ENCODE results near the gene OLR1. TPM values are rescaled to one million over a fixed set of nuclear protein-coding genes. Genes with fewer than 3 reads are reported as not detected.

OLR1 gene
- total and polyA plus RNA-seq, 2 of the 4 experiments (the other 2 are of a cell fraction), result 3.2 to 4.1 TPM

DNA sequence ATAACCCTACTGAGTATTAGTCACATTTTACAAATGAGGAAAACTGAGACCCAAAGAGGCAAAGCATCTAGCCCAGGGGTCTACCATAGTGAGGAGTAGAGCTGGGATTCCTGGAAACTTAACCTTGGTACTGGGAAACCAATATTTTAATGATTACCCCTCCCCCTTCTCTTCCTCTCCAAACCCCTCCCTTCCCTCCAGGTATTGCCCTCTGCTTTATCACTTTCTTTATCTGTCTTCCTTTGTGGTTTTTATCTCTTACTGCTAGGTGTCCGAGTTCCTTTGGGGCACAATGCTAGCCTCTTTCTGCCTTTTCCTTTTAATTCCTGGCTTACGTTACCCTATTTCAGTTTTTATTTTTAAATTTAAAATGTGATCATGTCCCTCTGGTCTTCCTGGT lies 43.5 kb upstream of the OLR1 start:
- Histone ChIP-seq H3K4me2 (ENCODE audit: low read depth, low read length) (peak overlapping the region; percentile 91), H4K91ac (ENCODE audit: insufficient read depth, low read depth, low read length) (no peak overlapping the region), H2AK9ac (replicated peaks; ENCODE audit: low read depth, low read length, poor library complexity) (no peak overlapping the region), H2BK15ac (ENCODE audit: low read depth, low read length) (no peak overlapping the region), H3K9me1 (ENCODE audit: insufficient read depth, low read length) (peaks cover 7% of the 10 kb centered on the region), H3K79me1 (ENCODE audit: low read depth in 1 of 2, low read length in 2 of 2) (peaks cover 10 to 40% of the 10 kb centered on the region in 2 experiments), H3K18ac (ENCODE audit: low read depth, low read length) (no peak overlapping the region), H3K9me3 (ENCODE audit: control insufficient read depth, insufficient read depth, low read length) (no peaks in the 10 kb centered on the region), H3K4me1 (ENCODE audit: control insufficient read depth, insufficient read depth, low read length) (peaks cover 5% of the 10 kb centered on the region), H2BK5ac (ENCODE audit: low read depth, low read length, poor library complexity, severe bottlenecking) (no peak overlapping the region), H3K36me3 (ENCODE audit: control insufficient read depth, insufficient read depth, low read length) (peaks cover 23% of the 10 kb centered on the region), H3K27me3 (ENCODE audit: control insufficient read depth, insufficient read depth, low read length) (no peaks in the 10 kb centered on the region), H4K20me1 (ENCODE audit: insufficient read depth, low read length) (peaks cover 26% of the 10 kb centered on the region), H3K14ac (replicated peaks; ENCODE audit: low read depth, low read length) (no peak overlapping the region), H2BK120ac (ENCODE audit: low read depth, low read length) (no peak overlapping the region), H3K4ac (ENCODE audit: low read depth, low read length) (peak overlapping the region; percentile 46; the same call in 1 of the 2 replicates), H3K4me3 (ENCODE audit: insufficient read depth, low read depth, low read length) (peak overlapping the region; percentile 89), H2BK20ac (ENCODE audit: low read depth, low read length) (no peak overlapping the region), H3K9ac (ENCODE audit: low read depth, low read length) (no peak overlapping the region), H4K8ac (ENCODE audit: low read depth in 2 of 2, low read length in 2 of 2) (no peak overlapping the region), H2AFZ (replicated peaks; ENCODE audit: low read length, poor library complexity) (no peak overlapping the region), H4K5ac (ENCODE audit: low read depth, low read length) (no peak overlapping the region), H3K27ac (ENCODE audit: insufficient read depth, low read length) (no peak overlapping the region), H3K56ac (ENCODE audit: extremely low read depth, insufficient read depth, low read length) (no peak overlapping the region), H3K23ac (ENCODE audit: low read depth, low read length) (no peak overlapping the region; the same call in 1 of the 2 replicates), H2AK5ac (ENCODE audit: low read depth, low read length) (no peak overlapping the region)
- dilution Hi-C loops (cut with HindIII; ENCODE audit: low sequenced_read_pairs, unreplicated experiment) (no loop called here), intact Hi-C loops (cut with micrococcal nuclease) (loop anchor here (2.0 to 10.0 kb wide), 2 partner anchors 205 to 471 kb away; partner anchors contain the start of gene CLEC12B), in situ Hi-C loops (cut with MboI; ENCODE audit: low sequenced_read_pairs) (no loop called here)
- DNase-seq (no peak), ATAC-seq (ENCODE audit: low read depth) (no peak)
- BruUV-seq (replicated peaks), result no TSS peak
- TF ChIP-seq MXI1 (IDR thresholded peaks at IDR 0.05; ENCODE audit: borderline replicate concordance, low read depth, low read length) (no peak), MAFK (IDR thresholded peaks at IDR 0.05; ENCODE audit: low read depth, low read length) (no peak), SMC3 (IDR thresholded peaks at IDR 0.05; ENCODE audit: low read depth, low read length) (no peak)
- POLR2A ChIA-PET (ENCODE audit: unreplicated experiment), result no interaction called here
- CTCF ChIA-PET, result interaction anchor here (0.6 to 1.4 kb wide), 2 partner anchors 26 to 153 kb away, joined by 3 to 10 read pairs; no protein-coding TSS in a partner anchor
- no CpG with 5 or more reads among the region's 2 CpGs for WGBS, 2 experiments (ENCODE audit: extremely low coverage in 2 of 2, insufficient read length in 1 of 2)

Measured in IMR-90 (cell line).